ENCODE measurements around the gene MAPT. TPM values are rescaled to one million over a fixed set of nuclear protein-coding genes. Genes with fewer than 3 reads are reported as not detected.

MAPT gene
- total RNA-seq, 2 donors from 2014 or later: 0.86 to 2.1 TPM

DNA sequence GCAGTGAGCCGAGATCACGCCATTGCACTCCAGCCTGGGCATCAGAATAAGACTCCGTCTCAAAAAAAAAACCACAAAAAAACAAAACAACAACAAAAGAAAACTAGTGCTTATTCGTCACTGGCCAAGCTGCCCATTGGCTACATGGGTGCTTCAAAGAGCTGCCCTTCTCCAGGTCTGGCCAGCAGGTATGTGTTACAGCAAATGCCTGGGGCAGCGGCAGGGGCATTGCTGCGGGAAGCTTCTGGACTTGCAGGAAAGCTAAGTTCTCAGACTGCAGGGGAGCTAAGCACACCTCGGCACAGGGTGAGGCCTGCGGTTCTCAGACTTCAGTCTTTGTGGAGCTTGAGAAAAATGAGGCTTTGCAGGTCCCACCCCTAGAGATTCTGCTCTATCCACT is 100.6 kb downstream of the MAPT start:
- Mint-ChIP-seq H3K27ac (no peak overlapping the region), H3K36me3 (ENCODE audit: insufficient read depth in 2 of 2) (no peaks in the 10 kb centered on the region), H3K4me3 (no peak overlapping the region), H3K9me3 (no peaks in the 10 kb centered on the region), H3K4me1 (ENCODE audit: low read depth) (no peaks in the 10 kb centered on the region), H3K27me3 (ENCODE audit: low read depth) (no peaks in the 10 kb centered on the region)
- ATAC-seq (replicated peaks in 1 of 2) (no peak), DNase-seq (no peak)

DNA sequence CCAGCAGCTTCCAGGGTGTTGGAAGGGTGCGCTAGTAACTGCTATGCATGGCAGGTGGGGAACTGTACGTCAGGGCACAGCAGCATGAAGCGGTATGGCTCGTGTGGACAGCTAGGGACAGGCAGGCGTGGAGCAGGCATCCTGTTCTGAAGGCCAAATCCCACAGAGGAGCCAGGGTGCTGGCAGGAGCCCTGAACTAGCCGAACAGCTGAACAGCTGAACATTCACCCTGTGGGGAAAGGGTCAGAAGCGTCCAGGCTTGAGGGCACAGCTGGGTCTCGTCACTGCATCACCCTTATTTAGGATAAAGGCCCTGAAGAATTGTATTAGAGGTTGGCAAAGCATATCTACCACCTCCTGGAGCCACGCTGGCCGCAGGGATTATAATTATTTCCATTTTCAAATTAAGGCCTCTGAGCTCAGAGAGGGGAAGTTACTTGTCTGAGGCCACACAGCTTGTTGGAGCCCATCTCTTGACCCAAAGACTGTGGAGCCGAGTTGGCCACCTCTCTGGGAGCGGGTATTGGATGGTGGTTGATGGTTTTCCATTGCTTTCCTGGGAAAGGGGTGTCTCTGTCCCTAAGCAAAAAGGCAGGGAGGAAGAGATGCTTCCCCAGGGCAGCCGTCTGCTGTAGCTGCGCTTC is 101.4 kb downstream of the MAPT start:
- Mint-ChIP-seq H3K4me3 (no peak overlapping the region), H3K4me1 (ENCODE audit: low read depth) (no peaks in the 10 kb centered on the region), H3K27ac (no peak overlapping the region), H3K9me3 (no peaks in the 10 kb centered on the region), H3K27me3 (ENCODE audit: low read depth) (no peaks in the 10 kb centered on the region), H3K36me3 (ENCODE audit: insufficient read depth in 2 of 2) (no peaks in the 10 kb centered on the region)
- ATAC-seq (replicated peaks in 1 of 2) (no peak), DNase-seq (no peak)

DNA sequence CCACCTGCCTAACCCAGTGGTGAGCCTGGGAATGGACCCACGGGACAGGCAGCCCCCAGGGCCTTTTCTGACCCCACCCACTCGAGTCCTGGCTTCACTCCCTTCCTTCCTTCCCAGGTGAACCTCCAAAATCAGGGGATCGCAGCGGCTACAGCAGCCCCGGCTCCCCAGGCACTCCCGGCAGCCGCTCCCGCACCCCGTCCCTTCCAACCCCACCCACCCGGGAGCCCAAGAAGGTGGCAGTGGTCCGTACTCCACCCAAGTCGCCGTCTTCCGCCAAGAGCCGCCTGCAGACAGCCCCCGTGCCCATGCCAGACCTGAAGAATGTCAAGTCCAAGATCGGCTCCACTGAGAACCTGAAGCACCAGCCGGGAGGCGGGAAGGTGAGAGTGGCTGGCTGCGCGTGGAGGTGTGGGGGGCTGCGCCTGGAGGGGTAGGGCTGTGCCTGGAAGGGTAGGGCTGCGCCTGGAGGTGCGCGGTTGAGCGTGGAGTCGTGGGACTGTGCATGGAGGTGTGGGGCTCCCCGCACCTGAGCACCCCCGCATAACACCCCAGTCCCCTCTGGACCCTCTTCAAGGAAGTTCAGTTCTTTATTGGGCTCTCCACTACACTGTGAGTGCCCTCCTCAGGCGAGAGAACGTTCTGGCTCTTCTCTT is 102.1 kb downstream of the MAPT start:
- Mint-ChIP-seq H3K27ac (no peak overlapping the region), H3K27me3 (ENCODE audit: low read depth) (no peaks in the 10 kb centered on the region), H3K36me3 (ENCODE audit: insufficient read depth in 2 of 2) (no peaks in the 10 kb centered on the region), H3K9me3 (no peaks in the 10 kb centered on the region), H3K4me3 (no peak overlapping the region), H3K4me1 (ENCODE audit: low read depth) (no peaks in the 10 kb centered on the region)
- no peak for ATAC-seq (replicated peaks in 1 of 2)
- DNase-seq: no peak

DNA sequence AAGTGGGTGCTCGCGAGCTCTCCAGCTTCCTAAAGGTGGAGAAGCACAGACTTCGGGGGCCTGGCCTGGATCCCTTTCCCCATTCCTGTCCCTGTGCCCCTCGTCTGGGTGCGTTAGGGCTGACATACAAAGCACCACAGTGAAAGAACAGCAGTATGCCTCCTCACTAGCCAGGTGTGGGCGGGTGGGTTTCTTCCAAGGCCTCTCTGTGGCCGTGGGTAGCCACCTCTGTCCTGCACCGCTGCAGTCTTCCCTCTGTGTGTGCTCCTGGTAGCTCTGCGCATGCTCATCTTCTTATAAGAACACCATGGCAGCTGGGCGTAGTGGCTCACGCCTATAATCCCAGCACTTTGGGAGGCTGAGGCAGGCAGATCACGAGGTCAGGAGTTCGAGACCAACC is 102.8 kb downstream of the MAPT start:
- ATAC-seq (replicated peaks in 1 of 2) (no peak), DNase-seq (no peak)
- no peaks in the 10 kb centered on the region for H3K9me3 Mint-ChIP-seq
- no peaks in the 10 kb centered on the region for H3K4me1 Mint-ChIP-seq (ENCODE audit: low read depth)
- no peaks in the 10 kb centered on the region for H3K36me3 Mint-ChIP-seq (ENCODE audit: insufficient read depth in 2 of 2)
- H3K27me3 Mint-ChIP-seq (ENCODE audit: low read depth): no peaks in the 10 kb centered on the region
- H3K27ac Mint-ChIP-seq: no peak overlapping the region
- no peak overlapping the region for H3K4me3 Mint-ChIP-seq

DNA sequence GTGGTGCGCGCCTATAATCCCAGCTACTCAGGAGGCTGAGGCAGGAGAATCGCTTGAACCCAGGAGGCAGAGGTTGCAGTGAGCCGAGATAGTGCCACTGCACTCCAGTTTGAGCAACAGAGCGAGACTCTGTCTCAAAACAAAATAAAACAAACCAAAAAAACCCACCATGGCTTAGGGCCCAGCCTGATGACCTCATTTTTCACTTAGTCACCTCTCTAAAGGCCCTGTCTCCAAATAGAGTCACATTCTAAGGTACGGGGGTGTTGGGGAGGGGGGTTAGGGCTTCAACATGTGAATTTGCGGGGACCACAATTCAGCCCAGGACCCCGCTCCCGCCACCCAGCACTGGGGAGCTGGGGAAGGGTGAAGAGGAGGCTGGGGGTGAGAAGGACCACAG is 103.3 kb downstream of the MAPT start:
- Mint-ChIP-seq H3K27me3 (ENCODE audit: low read depth) (no peaks in the 10 kb centered on the region), H3K27ac (no peak overlapping the region), H3K4me1 (ENCODE audit: low read depth) (no peaks in the 10 kb centered on the region), H3K36me3 (ENCODE audit: insufficient read depth in 2 of 2) (no peaks in the 10 kb centered on the region), H3K9me3 (no peaks in the 10 kb centered on the region), H3K4me3 (no peak overlapping the region)
- ATAC-seq (replicated peaks in 1 of 2) (no peak), DNase-seq (no peak)

DNA sequence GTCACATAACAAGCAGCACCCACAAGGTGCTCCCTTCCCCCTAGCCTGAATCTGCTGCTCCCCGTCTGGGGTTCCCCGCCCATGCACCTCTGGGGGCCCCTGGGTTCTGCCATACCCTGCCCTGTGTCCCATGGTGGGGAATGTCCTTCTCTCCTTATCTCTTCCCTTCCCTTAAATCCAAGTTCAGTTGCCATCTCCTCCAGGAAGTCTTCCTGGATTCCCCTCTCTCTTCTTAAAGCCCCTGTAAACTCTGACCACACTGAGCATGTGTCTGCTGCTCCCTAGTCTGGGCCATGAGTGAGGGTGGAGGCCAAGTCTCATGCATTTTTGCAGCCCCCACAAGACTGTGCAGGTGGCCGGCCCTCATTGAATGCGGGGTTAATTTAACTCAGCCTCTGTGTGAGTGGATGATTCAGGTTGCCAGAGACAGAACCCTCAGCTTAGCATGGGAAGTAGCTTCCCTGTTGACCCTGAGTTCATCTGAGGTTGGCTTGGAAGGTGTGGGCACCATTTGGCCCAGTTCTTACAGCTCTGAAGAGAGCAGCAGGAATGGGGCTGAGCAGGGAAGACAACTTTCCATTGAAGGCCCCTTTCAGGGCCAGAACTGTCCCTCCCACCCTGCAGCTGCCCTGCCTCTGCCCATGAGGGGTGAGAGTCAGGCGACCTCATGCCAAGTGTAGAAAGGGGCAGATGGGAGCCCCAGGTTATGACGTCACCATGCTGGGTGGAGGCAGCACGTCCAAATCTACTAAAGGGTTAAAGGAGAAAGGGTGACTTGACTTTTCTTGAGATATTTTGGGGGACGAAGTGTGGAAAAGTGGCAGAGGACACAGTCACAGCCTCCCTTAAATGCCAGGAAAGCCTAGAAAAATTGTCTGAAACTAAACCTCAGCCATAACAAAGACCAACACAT is 104.9 kb downstream of the MAPT start, which contains the start of gene STH:
TSS of gene STH (plus strand) at position 264 of the 913 bp plus-strand sequence. CDS start at position 294, 30 bp downstream.
- ATAC-seq (replicated peaks in 1 of 2) (no peak), DNase-seq (no peak)
- no peak within 1 kb of the TSS for H3K4me3 Mint-ChIP-seq
- H3K27me3 Mint-ChIP-seq (ENCODE audit: low read depth): no peaks in the 10 kb centered on the region
- H3K4me1 Mint-ChIP-seq (ENCODE audit: low read depth): no peaks in the 10 kb centered on the region
- no peak within 1 kb of the TSS for H3K27ac Mint-ChIP-seq
- no peaks in the 10 kb centered on the region for H3K36me3 Mint-ChIP-seq (ENCODE audit: insufficient read depth in 2 of 2)
- H3K9me3 Mint-ChIP-seq: no peaks in the 10 kb centered on the region

DNA sequence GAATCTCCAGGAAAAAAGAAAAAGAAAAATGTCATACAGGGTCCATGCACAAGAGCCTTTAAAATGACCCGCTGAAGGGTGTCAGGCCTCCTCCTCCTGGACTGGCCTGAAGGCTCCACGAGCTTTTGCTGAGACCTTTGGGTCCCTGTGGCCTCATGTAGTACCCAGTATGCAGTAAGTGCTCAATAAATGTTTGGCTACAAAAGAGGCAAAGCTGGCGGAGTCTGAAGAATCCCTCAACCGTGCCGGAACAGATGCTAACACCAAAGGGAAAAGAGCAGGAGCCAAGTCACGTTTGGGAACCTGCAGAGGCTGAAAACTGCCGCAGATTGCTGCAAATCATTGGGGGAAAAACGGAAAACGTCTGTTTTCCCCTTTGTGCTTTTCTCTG is 105.5 kb downstream of the MAPT start:
- Mint-ChIP-seq H3K9me3 (no peaks in the 10 kb centered on the region), H3K4me1 (ENCODE audit: low read depth) (no peaks in the 10 kb centered on the region), H3K36me3 (ENCODE audit: insufficient read depth in 2 of 2) (no peaks in the 10 kb centered on the region), H3K27me3 (ENCODE audit: low read depth) (no peaks in the 10 kb centered on the region), H3K4me3 (no peak overlapping the region), H3K27ac (no peak overlapping the region)
- ATAC-seq (replicated peaks in 1 of 2) (no peak), DNase-seq (no peak)

DNA sequence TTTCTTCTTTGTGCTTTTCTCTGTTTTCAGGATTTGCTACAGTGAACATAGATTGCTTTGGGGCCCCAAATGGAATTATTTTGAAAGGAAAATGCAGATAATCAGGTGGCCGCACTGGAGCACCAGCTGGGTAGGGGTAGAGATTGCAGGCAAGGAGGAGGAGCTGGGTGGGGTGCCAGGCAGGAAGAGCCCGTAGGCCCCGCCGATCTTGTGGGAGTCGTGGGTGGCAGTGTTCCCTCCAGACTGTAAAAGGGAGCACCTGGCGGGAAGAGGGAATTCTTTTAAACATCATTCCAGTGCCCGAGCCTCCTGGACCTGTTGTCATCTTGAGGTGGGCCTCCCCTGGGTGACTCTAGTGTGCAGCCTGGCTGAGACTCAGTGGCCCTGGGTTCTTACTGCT is 105.9 kb downstream of the MAPT start:
- Mint-ChIP-seq H3K4me3 (no peak overlapping the region), H3K9me3 (no peaks in the 10 kb centered on the region), H3K36me3 (ENCODE audit: insufficient read depth in 2 of 2) (no peaks in the 10 kb centered on the region), H3K27me3 (ENCODE audit: low read depth) (no peaks in the 10 kb centered on the region), H3K27ac (no peak overlapping the region), H3K4me1 (ENCODE audit: low read depth) (no peaks in the 10 kb centered on the region)
- DNase-seq: no peak
- no peak for ATAC-seq (replicated peaks in 1 of 2)

DNA sequence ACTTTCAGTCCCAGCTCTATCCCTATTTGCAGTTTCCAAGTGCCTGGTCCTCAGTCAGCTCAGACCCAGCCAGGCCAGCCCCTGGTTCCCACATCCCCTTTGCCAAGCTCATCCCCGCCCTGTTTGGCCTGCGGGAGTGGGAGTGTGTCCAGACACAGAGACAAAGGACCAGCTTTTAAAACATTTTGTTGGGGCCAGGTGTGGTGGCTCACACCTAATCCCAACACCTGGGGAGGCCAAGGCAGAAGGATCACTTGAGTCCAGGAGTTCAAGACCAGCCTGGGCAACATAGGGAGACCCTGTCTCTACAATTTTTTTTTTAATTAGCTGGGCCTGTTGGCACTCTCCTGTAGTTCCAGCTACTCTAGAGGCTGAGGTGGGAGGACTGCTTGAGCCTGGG is 106.4 kb downstream of the MAPT start:
- DNase-seq: no peak
- Mint-ChIP-seq H3K27me3 (ENCODE audit: low read depth) (peaks cover under 1% of the 10 kb centered on the region), H3K27ac (no peak overlapping the region), H3K36me3 (ENCODE audit: insufficient read depth in 2 of 2) (no peaks in the 10 kb centered on the region), H3K4me1 (ENCODE audit: low read depth) (no peaks in the 10 kb centered on the region), H3K9me3 (no peaks in the 10 kb centered on the region), H3K4me3 (no peak overlapping the region)
- no peak for ATAC-seq (replicated peaks in 1 of 2)

DNA sequence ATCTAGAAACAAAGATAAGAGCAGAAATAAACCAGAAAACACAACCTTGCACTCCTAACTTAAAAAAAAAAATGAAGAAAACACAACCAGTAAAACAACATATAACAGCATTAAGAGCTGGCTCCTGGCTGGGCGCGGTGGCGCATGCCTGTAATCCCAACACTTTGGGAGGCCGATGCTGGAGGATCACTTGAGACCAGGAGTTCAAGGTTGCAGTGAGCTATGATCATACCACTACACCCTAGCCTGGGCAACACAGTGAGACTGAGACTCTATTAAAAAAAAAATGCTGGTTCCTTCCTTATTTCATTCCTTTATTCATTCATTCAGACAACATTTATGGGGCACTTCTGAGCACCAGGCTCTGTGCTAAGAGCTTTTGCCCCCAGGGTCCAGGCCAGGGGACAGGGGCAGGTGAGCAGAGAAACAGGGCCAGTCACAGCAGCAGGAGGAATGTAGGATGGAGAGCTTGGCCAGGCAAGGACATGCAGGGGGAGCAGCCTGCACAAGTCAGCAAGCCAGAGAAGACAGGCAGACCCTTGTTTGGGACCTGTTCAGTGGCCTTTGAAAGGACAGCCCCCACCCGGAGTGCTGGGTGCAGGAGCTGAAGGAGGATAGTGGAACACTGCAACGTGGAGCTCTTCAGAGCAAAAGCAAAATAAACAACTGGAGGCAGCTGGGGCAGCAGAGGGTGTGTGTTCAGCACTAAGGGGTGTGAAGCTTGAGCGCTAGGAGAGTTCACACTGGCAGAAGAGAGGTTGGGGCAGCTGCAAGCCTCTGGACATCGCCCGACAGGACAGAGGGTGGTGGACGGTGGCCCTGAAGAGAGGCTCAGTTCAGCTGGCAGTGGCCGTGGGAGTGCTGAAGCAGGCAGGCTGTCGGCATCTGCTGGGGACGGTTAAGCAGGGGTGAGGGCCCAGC is 107.3 kb downstream of the MAPT start:
- Mint-ChIP-seq H3K27ac (peak overlapping the region; percentile 35), H3K36me3 (ENCODE audit: insufficient read depth in 2 of 2) (no peaks in the 10 kb centered on the region), H3K27me3 (ENCODE audit: low read depth) (peaks cover 6% of the 10 kb centered on the region), H3K4me1 (ENCODE audit: low read depth) (no peaks in the 10 kb centered on the region), H3K4me3 (no peak overlapping the region), H3K9me3 (no peaks in the 10 kb centered on the region)
- DNase-seq (no peak), ATAC-seq (replicated peaks in 1 of 2) (peak; percentile 10 to 23)

DNA sequence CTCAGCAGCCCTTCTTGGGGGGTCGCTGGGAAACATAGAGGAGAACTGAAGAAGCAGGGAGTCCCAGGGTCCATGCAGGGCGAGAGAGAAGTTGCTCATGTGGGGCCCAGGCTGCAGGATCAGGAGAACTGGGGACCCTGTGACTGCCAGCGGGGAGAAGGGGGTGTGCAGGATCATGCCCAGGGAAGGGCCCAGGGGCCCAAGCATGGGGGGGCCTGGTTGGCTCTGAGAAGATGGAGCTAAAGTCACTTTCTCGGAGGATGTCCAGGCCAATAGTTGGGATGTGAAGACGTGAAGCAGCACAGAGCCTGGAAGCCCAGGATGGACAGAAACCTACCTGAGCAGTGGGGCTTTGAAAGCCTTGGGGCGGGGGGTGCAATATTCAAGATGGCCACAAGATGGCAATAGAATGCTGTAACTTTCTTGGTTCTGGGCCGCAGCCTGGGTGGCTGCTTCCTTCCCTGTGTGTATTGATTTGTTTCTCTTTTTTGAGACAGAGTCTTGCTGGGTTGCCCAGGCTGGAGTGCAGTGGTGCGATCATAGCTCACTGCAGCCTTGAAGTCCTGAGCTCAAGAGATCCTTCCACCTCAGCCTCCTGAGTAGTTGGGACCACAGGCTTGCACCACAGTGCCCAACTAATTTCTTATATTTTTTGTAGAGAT is 108.1 kb downstream of the MAPT start:
- Mint-ChIP-seq H3K27me3 (ENCODE audit: low read depth) (peaks cover 6% of the 10 kb centered on the region), H3K4me1 (ENCODE audit: low read depth) (no peaks in the 10 kb centered on the region), H3K4me3 (no peak overlapping the region), H3K27ac (no peak overlapping the region), H3K36me3 (ENCODE audit: insufficient read depth in 2 of 2) (no peaks in the 10 kb centered on the region), H3K9me3 (no peaks in the 10 kb centered on the region)
- peak; percentile 62 to 83 for DNase-seq
- ATAC-seq (replicated peaks in 1 of 2): peak; percentile 88 to 90

DNA sequence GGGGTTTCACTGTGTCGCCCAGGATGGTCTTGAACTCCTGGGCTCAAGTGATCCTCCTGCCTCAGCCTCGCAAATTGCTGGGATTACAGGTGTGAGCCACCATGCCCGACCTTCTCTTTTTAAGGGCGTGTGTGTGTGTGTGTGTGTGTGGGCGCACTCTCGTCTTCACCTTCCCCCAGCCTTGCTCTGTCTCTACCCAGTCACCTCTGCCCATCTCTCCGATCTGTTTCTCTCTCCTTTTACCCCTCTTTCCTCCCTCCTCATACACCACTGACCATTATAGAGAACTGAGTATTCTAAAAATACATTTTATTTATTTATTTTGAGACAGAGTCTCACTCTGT is 108.6 kb downstream of the MAPT start:
- Mint-ChIP-seq H3K4me1 (ENCODE audit: low read depth) (no peaks in the 10 kb centered on the region), H3K4me3 (no peak overlapping the region), H3K27me3 (ENCODE audit: low read depth) (peaks cover 6% of the 10 kb centered on the region), H3K27ac (no peak overlapping the region), H3K9me3 (no peaks in the 10 kb centered on the region), H3K36me3 (ENCODE audit: insufficient read depth in 2 of 2) (no peaks in the 10 kb centered on the region)
- no peak for DNase-seq
- peak; percentile 23 to 24 for ATAC-seq (replicated peaks in 1 of 2)
